DMS53 treated with DMSO at 0.1 percent for 48 hours (cell line): Measurements from ENCODE around the gene TSR3.

Experiments used
- DNase-seq: peaks from one replicate; lab custom pipeline; 2025; ENCODE audit not compliant: unreplicated experiment; lab: John Stamatoyannopoulos, UW

TSR3 gene

GRCh38 chr16:1311212-1311737 is 40.4 kb downstream of the TSR3 start:
- no peak for DNase-seq

GRCh38 chr16:1310832-1311200 is 40.9 kb downstream of the TSR3 start:
- no peak for DNase-seq

GRCh38 chr16:1309888-1310831 is 41.5 kb downstream of the TSR3 start:
- no peak for DNase-seq

GRCh38 chr16:1308977-1309885 is 42.4 kb downstream of the TSR3 start, which contains the start of gene UBE2I:
Gene UBE2I (plus strand): TSS chr16:1309636. CDS start chr16:1314031, 4,395 bp downstream.
- DNase-seq: peak; percentile 71

- DNase-seq: peak; percentile 57
Measured at GRCh38 chr16:1308036-1308976, 43.4 kb downstream of the TSR3 start.

GRCh38 chr16:1306334-1306733 is 45.3 kb downstream of the TSR3 start:
- no peak for DNase-seq

GRCh38 chr16:1305823-1306222 is 45.9 kb downstream of the TSR3 start:
- no peak for DNase-seq

GRCh38 chr16:1301562-1301961 is 50.1 kb downstream of the TSR3 start:
- DNase-seq: no peak

GRCh38 chr16:1300664-1301476 is 50.8 kb downstream of the TSR3 start:
- DNase-seq: peak; percentile 11

GRCh38 chr16:1299868-1300203 is 51.8 kb downstream of the TSR3 start:
- no peak for DNase-seq
